Caco-2 (cell line): Measurements from ENCODE around the gene CD74. TPM values are rescaled to one million over a fixed set of nuclear protein-coding genes. Genes with fewer than 3 reads are reported as not detected.

Experiments used
- BruUV-seq: library from RNA; stranded (reverse); fragments of 400-500 nt; replicated peaks from 2 replicates; lab custom pipeline; 2021; lab: Mats Ljungman, UMichigan
- CTCF ChIA-PET: fragments of 300-600 bp; sonication (Branson Sonifier 250); formaldehyde crosslinking; loops from one replicate; lab custom pipeline; 2022; ENCODE audit warnings: antibody characterized with exemption; lab: Charles Lee
- POLR2A ChIA-PET: fragments of 300-600 bp; sonication (Branson Sonifier 250); formaldehyde crosslinking; loops from one replicate; lab custom pipeline; 2022; ENCODE audit warnings: antibody characterized with exemption; lab: Charles Lee
- DNase-seq, 2 experiments: peaks; one replicate each; pipeline versions ENCODE4 v3.0.0 to v3.0.0-alpha.2; 2020 to 2022
- H3K27me3 ChIP-seq: replicated peaks from 2 replicates; pipeline ENCODE4 v1.6.0; 2011; ENCODE audit warnings: low read length; ENCODE audit not compliant: control insufficient read depth, insufficient read depth
- H3K36me3 ChIP-seq: 2 replicates; pipeline ENCODE4 v1.5.1; 2011; ENCODE audit warnings: low read length; ENCODE audit not compliant: control insufficient read depth, insufficient read depth
- H3K4me1 ChIP-seq: fragments of 250-450 bp; sonication (Bioruptor Pico); 2 replicates; pipeline ENCODE4 v1.5.1; 2020; ENCODE audit warnings: mild to moderate bottlenecking
- H3K4me3 ChIP-seq: 2 replicates; pipeline ENCODE4 v1.5.1; 2011; ENCODE audit warnings: low read depth, mild to moderate bottlenecking, control low read depth, low read length
- H3K9me3 ChIP-seq: fragments of 250-450 bp; sonication (Bioruptor Pico); 2 replicates; pipeline ENCODE4 v1.5.1; 2020; ENCODE audit warnings: mild to moderate bottlenecking, moderate library complexity
- H3K27ac Mint-ChIP-seq: one replicate; pipeline ENCODE4 v1.8.0; 2022; ENCODE audit warnings: mixed read lengths; ENCODE audit not compliant: unreplicated experiment
- H3K27me3 Mint-ChIP-seq: one replicate; pipeline ENCODE4 v1.8.0; 2022; ENCODE audit warnings: mixed read lengths; ENCODE audit not compliant: insufficient read depth, unreplicated experiment
- H3K36me3 Mint-ChIP-seq: one replicate; pipeline ENCODE4 v1.8.0; 2022; ENCODE audit warnings: mild to moderate bottlenecking, mixed read lengths; ENCODE audit not compliant: insufficient read depth, unreplicated experiment
- H3K4me1 Mint-ChIP-seq: one replicate; pipeline ENCODE4 v1.8.0; 2022; ENCODE audit warnings: low read depth, mixed read lengths; ENCODE audit not compliant: unreplicated experiment
- H3K4me3 Mint-ChIP-seq: one replicate; pipeline ENCODE4 v1.8.0; 2022; ENCODE audit warnings: mild to moderate bottlenecking, moderate library complexity, mixed read lengths; ENCODE audit not compliant: unreplicated experiment
- H3K9me3 Mint-ChIP-seq: one replicate; pipeline ENCODE4 v1.8.0; 2022; ENCODE audit warnings: mixed read lengths; ENCODE audit not compliant: unreplicated experiment
- intact Hi-C: fragments of 100-400 bp; cut with micrococcal nuclease; formaldehyde crosslinking; loops from one replicate; pipeline ENCODE4 v1.10.0; 2022; ENCODE audit not compliant: unreplicated experiment
- total RNA-seq: library from RNA; stranded (reverse); gene quantifications from 2 replicates; pipeline ENCODE4 v1.2.3, GENCODE V29; 2022
- TF ChIP-seq, protein P1 (sequence below), 2 experiments: fragments of 200-600 bp in 1 of 2; IDR thresholded peaks; 1 replicate in 1 of 2; 2 replicates in 1 of 2; pipeline versions ENCODE4 v1.5.1 to v1.8.0; 2011 to 2022; ENCODE audit warnings: antibody characterized with exemption in 1 of 2, control low read depth in 1 of 2, inconsistent platforms in 1 of 2, low read depth in 1 of 2, low read length in 1 of 2, mild to moderate bottlenecking in 1 of 2, moderate library complexity in 1 of 2; ENCODE audit not compliant: insufficient read depth in 1 of 2, severe bottlenecking in 1 of 2, unreplicated experiment in 1 of 2

CD74 gene
- total RNA-seq, 1 experiment from 2014 or later = 59.3 TPM

GRCh38 chr5:150358261-150359095, 54.2 kb downstream of the CD74 start:
- CTCF ChIA-PET = no interaction called here
- H3K9me3 ChIP-seq = no peaks in the 10 kb centered on the region
- Mint-ChIP-seq H3K4me3 (peak overlapping the region; percentile 79), H3K9me3 (no peaks in the 10 kb centered on the region), H3K27ac (peak overlapping the region; percentile 80), H3K36me3 (peaks cover 35% of the 10 kb centered on the region), H3K27me3 (no peaks in the 10 kb centered on the region), H3K4me1 (peaks cover 21% of the 10 kb centered on the region)
- H3K4me3 ChIP-seq = peak overlapping the region; percentile 98
- H3K36me3 ChIP-seq = peaks cover 5% of the 10 kb centered on the region
- TF ChIP-seq, protein P1, sequence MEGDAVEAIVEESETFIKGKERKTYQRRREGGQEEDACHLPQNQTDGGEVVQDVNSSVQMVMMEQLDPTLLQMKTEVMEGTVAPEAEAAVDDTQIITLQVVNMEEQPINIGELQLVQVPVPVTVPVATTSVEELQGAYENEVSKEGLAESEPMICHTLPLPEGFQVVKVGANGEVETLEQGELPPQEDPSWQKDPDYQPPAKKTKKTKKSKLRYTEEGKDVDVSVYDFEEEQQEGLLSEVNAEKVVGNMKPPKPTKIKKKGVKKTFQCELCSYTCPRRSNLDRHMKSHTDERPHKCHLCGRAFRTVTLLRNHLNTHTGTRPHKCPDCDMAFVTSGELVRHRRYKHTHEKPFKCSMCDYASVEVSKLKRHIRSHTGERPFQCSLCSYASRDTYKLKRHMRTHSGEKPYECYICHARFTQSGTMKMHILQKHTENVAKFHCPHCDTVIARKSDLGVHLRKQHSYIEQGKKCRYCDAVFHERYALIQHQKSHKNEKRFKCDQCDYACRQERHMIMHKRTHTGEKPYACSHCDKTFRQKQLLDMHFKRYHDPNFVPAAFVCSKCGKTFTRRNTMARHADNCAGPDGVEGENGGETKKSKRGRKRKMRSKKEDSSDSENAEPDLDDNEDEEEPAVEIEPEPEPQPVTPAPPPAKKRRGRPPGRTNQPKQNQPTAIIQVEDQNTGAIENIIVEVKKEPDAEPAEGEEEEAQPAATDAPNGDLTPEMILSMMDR (IDR thresholded peaks at IDR 0.05; ENCODE audit: insufficient read depth in 1 of 2, low read depth in 1 of 2, low read length in 1 of 2, severe bottlenecking in 1 of 2, unreplicated experiment in 1 of 2) = no peak
- peak; percentile 29 to 53 for DNase-seq
- peaks cover 23% of the 10 kb centered on the region for H3K4me1 ChIP-seq
- POLR2A ChIA-PET = no interaction called here
- intact Hi-C loops = no loop called here
- no peaks in the 10 kb centered on the region for H3K27me3 ChIP-seq
- no TSS peak for BruUV-seq

DNA sequence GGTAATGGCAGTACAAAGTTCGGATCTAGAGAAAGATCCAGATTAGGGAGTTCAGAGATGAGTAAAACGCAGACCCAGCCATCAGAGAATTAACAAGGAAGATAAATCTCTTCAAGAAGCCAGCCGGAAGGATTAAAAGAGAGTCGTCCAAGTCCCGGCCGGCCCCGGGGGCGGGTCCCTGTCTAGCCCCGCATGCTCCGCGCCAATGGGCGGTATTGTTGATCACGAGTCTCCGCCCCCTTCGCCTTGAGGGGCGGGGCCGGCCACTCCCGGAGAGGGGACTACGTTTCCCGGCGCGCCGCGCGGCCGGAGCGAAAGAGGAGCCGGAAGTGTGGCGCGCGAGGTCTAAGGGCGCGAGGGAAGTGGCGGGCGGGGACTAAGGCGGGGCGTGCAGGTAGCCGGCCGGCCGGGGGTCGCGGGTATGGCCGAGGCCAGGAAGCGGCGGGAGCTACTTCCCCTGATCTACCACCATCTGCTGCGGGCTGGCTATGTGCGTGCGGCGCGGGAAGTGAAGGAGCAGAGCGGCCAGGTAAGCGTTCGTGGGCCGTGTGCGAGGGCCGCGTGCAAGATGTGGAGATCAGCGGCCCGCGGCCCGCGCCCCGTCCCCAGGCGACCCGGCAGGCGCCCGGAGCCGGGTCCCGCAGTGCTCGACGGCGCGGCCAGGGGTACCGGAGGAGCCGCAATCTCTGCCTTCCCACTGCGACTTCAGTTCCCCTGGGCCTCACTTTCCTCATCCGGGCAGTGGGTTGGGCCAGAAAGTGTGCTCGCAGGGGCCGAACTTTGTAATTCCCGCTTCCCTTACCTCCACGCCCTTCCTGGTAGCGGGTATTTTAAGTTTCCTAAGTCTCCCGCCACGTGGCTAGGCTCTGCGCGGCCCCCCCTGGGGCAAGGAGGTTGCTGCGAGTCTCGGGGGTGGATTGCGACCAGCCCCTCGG, 55.1 kb downstream of the CD74 start, which contains the start of gene TCOF1:
TSS of gene TCOF1 (plus strand) at position 372 of the 935 bp plus-strand sequence. CDS start at position 422, 50 bp downstream.
- H3K4me3 ChIP-seq = peak within 1 kb of the TSS; percentile 98
- H3K36me3 ChIP-seq = peaks cover 5% of the 10 kb centered on the region
- Mint-ChIP-seq H3K4me1 (peaks cover 21% of the 10 kb centered on the region), H3K36me3 (peaks cover 31% of the 10 kb centered on the region), H3K9me3 (no peaks in the 10 kb centered on the region), H3K4me3 (peak within 1 kb of the TSS; percentile 79), H3K27me3 (no peaks in the 10 kb centered on the region), H3K27ac (peak within 1 kb of the TSS; percentile 80)
- intact Hi-C loops = loop anchor here (2.0 kb wide), 1 partner anchor 79 kb away; no protein-coding TSS in a partner anchor
- peaks cover 23% of the 10 kb centered on the region for H3K4me1 ChIP-seq
- TSS peak; percentile 55 for BruUV-seq
- peak; percentile 96 to 99 for DNase-seq
- CTCF ChIA-PET = no interaction called here
- POLR2A ChIA-PET = no interaction called here
- TF ChIP-seq, protein P1 (IDR thresholded peaks at IDR 0.05; ENCODE audit: insufficient read depth in 1 of 2, low read depth in 1 of 2, low read length in 1 of 2, severe bottlenecking in 1 of 2, unreplicated experiment in 1 of 2) = no peak
- H3K27me3 ChIP-seq = no peaks in the 10 kb centered on the region
- H3K9me3 ChIP-seq = no peaks in the 10 kb centered on the region
